Motor neuron (in vitro differentiated cells): ENCODE results near the gene MACROD2. TPM values are rescaled to one million over a fixed set of nuclear protein-coding genes. Genes with fewer than 3 reads are reported as not detected.

Experiments used
- ATAC-seq, 8 experiments: fragments of 200-7000 bp; cut with Tn5 transposase; replicated peaks in 6 of 8; 2 replicates each; pipeline ENCODE4 v1.8.0; 2021; ENCODE audit warnings: mild to moderate bottlenecking in 8 of 8, moderate library complexity in 8 of 8
- H3K27ac ChIP-seq, 2 donors: fragments of 250-450 bp; sonication (Bioruptor Pico); 2 replicates each; pipeline ENCODE4 v1.9.0; 2021; ENCODE audit warnings: antibody characterized with exemption in 2 of 2, mild to moderate bottlenecking in 2 of 2, moderate library complexity in 1 of 2
- H3K4me1 ChIP-seq, 2 donors: fragments of 250-450 bp; sonication (Bioruptor Pico); replicated peaks in 1 of 2; 2 replicates each; pipeline ENCODE4 v1.6.1; 2021; ENCODE audit warnings: antibody characterized with exemption in 2 of 2, mild to moderate bottlenecking in 2 of 2, moderate library complexity in 1 of 2
- H3K4me3 ChIP-seq, 5 donors: fragments of 250-450 bp; sonication (Bioruptor Pico); 2 replicates each; pipeline ENCODE4 v1.9.0; 2021; ENCODE audit warnings: antibody characterized with exemption in 5 of 5, mild to moderate bottlenecking in 5 of 5, moderate library complexity in 4 of 5
- WGBS, 10 experiments: fragments of 450-650 bp; shearing (Covaris generic); methylation state at CpG; one replicate each; pipeline ENCODE4 v1.0.0; 2022; 5-methylcytosine and 5-hydroxymethylcytosine counted together
- in situ Hi-C, 9 experiments: fragments of 400-800 bp; cut with MboI; loops; one replicate each; pipeline ENCODE4 v1.15.0; 2021; ENCODE audit warnings: low sequenced_read_pairs in 9 of 9, low pct_unique_long_range_greater_than_20kb in 2 of 9; ENCODE audit not compliant: unreplicated experiment in 9 of 9
- total RNA-seq, 8 experiments: library from RNA; unstranded; fragments of 300-600 nt; gene quantifications; 2 replicates each; pipeline versions ENCODE4 v1.2.3 to v1.2.4, GENCODE V29; 2022

The MACROD2 gene
- total RNA-seq, 8 experiments from 2014 or later = 4.3 to 24.9 (median 10.4) TPM

- in situ Hi-C loops = no loop called here
- H3K27ac ChIP-seq = no peak overlapping the region
- H3K4me1 ChIP-seq = peaks cover 0 to 2% of the 10 kb centered on the region in 2 donors
- 20 to 89% (median 83%) methylated on average over 1 of the region's 1 CpG; no CpG with 5 or more reads in 3 of the 10 experiments for WGBS, 10 experiments
- no peak overlapping the region for H3K4me3 ChIP-seq
- no peak for ATAC-seq
Measured at GRCh38 chr20:15328084-15328483, 1332.8 kb downstream of the MACROD2 start.

- Histone ChIP-seq H3K4me3 (no peak overlapping the region), H3K4me1 (no peaks in the 10 kb centered on the region), H3K27ac (no peak overlapping the region)
- in situ Hi-C loops = no loop called here
- no peak for ATAC-seq
- 50 to 100% (median 100%) methylated on average over 1 of the region's 1 CpG; no CpG with 5 or more reads in 5 of the 10 experiments for WGBS, 10 experiments
Measured at GRCh38 chr20:15332711-15333160, 1337.4 kb downstream of the MACROD2 start.

- in situ Hi-C loops = no loop called here
- no peak for ATAC-seq
- no peaks in the 10 kb centered on the region for H3K4me1 ChIP-seq
- H3K4me3 ChIP-seq = no peak overlapping the region
- no peak overlapping the region for H3K27ac ChIP-seq
- 44 to 96% (median 67%) methylated on average over 2 to 4 of the region's 4 CpGs; no CpG with 5 or more reads in 1 of the 10 experiments for WGBS, 10 experiments
Measured at GRCh38 chr20:15333170-15333569, 1337.9 kb downstream of the MACROD2 start.

GRCh38 chr20:15336011-15336410 lies 1340.7 kb downstream of the MACROD2 start:
- ATAC-seq = no peak
- Histone ChIP-seq H3K4me1 (no peaks in the 10 kb centered on the region), H3K4me3 (no peak overlapping the region), H3K27ac (no peak overlapping the region)
- in situ Hi-C loops = no loop called here
- 50 to 100% (median 75%) methylated on average over 1 to 2 of the region's 2 CpGs; no CpG with 5 or more reads in 1 of the 10 experiments for WGBS, 10 experiments

GRCh38 chr20:15336536-15336935 lies 1341.2 kb downstream of the MACROD2 start:
- in situ Hi-C loops = no loop called here
- Histone ChIP-seq H3K4me1 (no peaks in the 10 kb centered on the region), H3K4me3 (no peak overlapping the region), H3K27ac (no peak overlapping the region)
- no peak for ATAC-seq
- 71 to 100% (median 89%) methylated on average over 1 to 5 of the region's 5 CpGs for WGBS, 10 experiments

GRCh38 chr20:15339264-15339663 lies 1343.9 kb downstream of the MACROD2 start:
- Histone ChIP-seq H3K27ac (no peak overlapping the region), H3K4me1 (peaks cover 5 to 8% of the 10 kb centered on the region in 2 donors), H3K4me3 (no peak overlapping the region)
- ATAC-seq = no peak
- in situ Hi-C loops = no loop called here
- WGBS, 10 experiments = 17 to 100% (median 86%) methylated on average over 1 to 3 of the region's 3 CpGs; no CpG with 5 or more reads in 3 of the 10 experiments

- 40 to 100% (median 92%) methylated on average over 1 to 3 of the region's 3 CpGs; no CpG with 5 or more reads in 3 of the 10 experiments for WGBS, 10 experiments
- H3K27ac ChIP-seq = no peak overlapping the region
- peaks cover 5 to 8% of the 10 kb centered on the region in 2 donors for H3K4me1 ChIP-seq
- no peak overlapping the region for H3K4me3 ChIP-seq
- ATAC-seq = no peak
- in situ Hi-C loops = loop anchor here in 1 of 9 experiments (10.0 kb wide), 1 partner anchor 582 kb away; no protein-coding TSS in a partner anchor
Measured at GRCh38 chr20:15342991-15343523, 1347.7 kb downstream of the MACROD2 start.

- in situ Hi-C loops = loop anchor here in 1 of 9 experiments (10.0 kb wide), 1 partner anchor 580 kb away; no protein-coding TSS in a partner anchor
- Histone ChIP-seq H3K4me1 (peaks cover 5 to 8% of the 10 kb centered on the region in 2 donors), H3K27ac (no peak overlapping the region), H3K4me3 (no peak overlapping the region)
- WGBS, 10 experiments = 92 to 100% (median 94%) methylated on average over 2 of the region's 2 CpGs; no CpG with 5 or more reads in 3 of the 10 experiments
- ATAC-seq = no peak
Measured at GRCh38 chr20:15345287-15345686, 1350.0 kb downstream of the MACROD2 start.

GRCh38 chr20:15346657-15347280 lies 1351.5 kb downstream of the MACROD2 start:
- ATAC-seq = no peak
- Histone ChIP-seq H3K4me3 (no peak overlapping the region), H3K4me1 (peaks cover 5 to 8% of the 10 kb centered on the region in 2 donors), H3K27ac (no peak overlapping the region)
- in situ Hi-C loops = loop anchor here in 1 of 9 experiments (10.0 kb wide), 1 partner anchor 578 kb away; no protein-coding TSS in a partner anchor
- WGBS, 10 experiments = 40 to 100% (median 82%) methylated on average over 1 to 3 of the region's 3 CpGs; no CpG with 5 or more reads in 2 of the 10 experiments

- Histone ChIP-seq H3K27ac (no peak overlapping the region), H3K4me1 (no peaks in the 10 kb centered on the region), H3K4me3 (no peak overlapping the region)
- ATAC-seq = no peak
- in situ Hi-C loops = no loop called here
- 35 to 100% (median 69%) methylated on average over 1 to 2 of the region's 2 CpGs for WGBS, 10 experiments
Measured at GRCh38 chr20:15359056-15359455, 1363.7 kb downstream of the MACROD2 start.

GRCh38 chr20:15362849-15363248 lies 1367.5 kb downstream of the MACROD2 start:
- no peak overlapping the region for H3K4me3 ChIP-seq
- in situ Hi-C loops = no loop called here
- no peak for ATAC-seq
- no peaks in the 10 kb centered on the region for H3K4me1 ChIP-seq
- no peak overlapping the region for H3K27ac ChIP-seq
- 0 to 100% (median 55%) methylated on average over 1 of the region's 1 CpG; no CpG with 5 or more reads in 2 of the 10 experiments for WGBS, 10 experiments

- Histone ChIP-seq H3K27ac (no peak overlapping the region), H3K4me3 (no peak overlapping the region), H3K4me1 (no peaks in the 10 kb centered on the region)
- WGBS, 10 experiments = 0 to 100% (median 83%) methylated on average over 2 of the region's 2 CpGs; no CpG with 5 or more reads in 1 of the 10 experiments
- no peak for ATAC-seq
- in situ Hi-C loops = no loop called here
Measured at GRCh38 chr20:15364781-15365180, 1369.5 kb downstream of the MACROD2 start.

GRCh38 chr20:15370370-15370769 lies 1375.1 kb downstream of the MACROD2 start:
- Histone ChIP-seq H3K4me3 (no peak overlapping the region), H3K27ac (no peak overlapping the region), H3K4me1 (peaks cover 0 to 9% of the 10 kb centered on the region in 2 donors)
- 75 to 100% (median 92%) methylated on average over 1 of the region's 1 CpG; no CpG with 5 or more reads in 1 of the 10 experiments for WGBS, 10 experiments
- in situ Hi-C loops = no loop called here
- ATAC-seq = no peak
